Endodermal cell (in vitro differentiated cells): ENCODE data around the gene MCTP1. TPM values are rescaled to one million over a fixed set of nuclear protein-coding genes. Genes with fewer than 3 reads are reported as not detected.

Source experiments
- DNase-seq: peaks from one replicate; pipeline ENCODE4 v3.0.0-alpha.2; 2017
- H3K27ac ChIP-seq: 2 replicates; pipeline ENCODE4 v1.5.1; 2013; ENCODE audit warnings: mild to moderate bottlenecking, low read depth, low read length, moderate library complexity
- H3K27me3 ChIP-seq: 2 replicates; pipeline ENCODE4 v1.6.1; 2013; ENCODE audit warnings: mild to moderate bottlenecking, low read length, moderate library complexity; ENCODE audit not compliant: insufficient read depth, control insufficient read depth, poor library complexity, severe bottlenecking
- H3K36me3 ChIP-seq: 2 replicates; pipeline ENCODE4 v1.7.0; 2013; ENCODE audit warnings: mild to moderate bottlenecking, low read length, moderate library complexity; ENCODE audit not compliant: control insufficient read depth, insufficient read depth
- H3K4me1 ChIP-seq: one replicate; pipeline ENCODE4 v1.7.0; 2013; ENCODE audit warnings: low read length; ENCODE audit not compliant: control insufficient read depth, insufficient read depth
- H3K4me3 ChIP-seq: 2 replicates; pipeline ENCODE4 v1.5.1; 2013; ENCODE audit warnings: mild to moderate bottlenecking, low read length, moderate library complexity
- H3K9ac ChIP-seq: 2 replicates; pipeline ENCODE4 v1.6.1; 2013; ENCODE audit warnings: mild to moderate bottlenecking, low read length, moderate library complexity; ENCODE audit not compliant: poor library complexity, severe bottlenecking; ENCODE audit errors: extremely low read depth
- H3K9me3 ChIP-seq: 2 replicates; pipeline ENCODE4 v1.6.1; 2013; ENCODE audit warnings: mild to moderate bottlenecking, low read length, moderate library complexity; ENCODE audit not compliant: control insufficient read depth
- H3K27ac Mint-ChIP-seq: 2 replicates; pipeline ENCODE4 v1.8.0; 2020; ENCODE audit warnings: mixed read lengths
- H3K27me3 Mint-ChIP-seq: 2 replicates; pipeline ENCODE4 v1.8.0; 2021; ENCODE audit warnings: mild to moderate bottlenecking, mixed read lengths; ENCODE audit not compliant: insufficient read depth
- H3K36me3 Mint-ChIP-seq: 2 replicates; pipeline ENCODE4 v1.8.0; 2020; ENCODE audit warnings: low read depth, mixed read lengths
- H3K4me1 Mint-ChIP-seq: 2 replicates; pipeline ENCODE4 v1.8.0; 2020; ENCODE audit warnings: mixed read lengths
- H3K4me3 Mint-ChIP-seq: 2 replicates; pipeline ENCODE4 v1.8.0; 2020; ENCODE audit warnings: mild to moderate bottlenecking, moderate library complexity, mixed read lengths
- H3K9me3 Mint-ChIP-seq: 2 replicates; pipeline ENCODE4 v1.8.0; 2020; ENCODE audit warnings: mild to moderate bottlenecking, mixed read lengths
- CTCF ChIP-seq: fragments of 200-600 bp; sonication (generic); conservative IDR thresholded peaks from 2 replicates; pipeline ENCODE4 v1.5.0; 2021; ENCODE audit warnings: antibody characterized with exemption, mild to moderate bottlenecking
- WGBS, 2 experiments: methylation state at CpG; one replicate each; pipeline versions ENCODE4 v1.1.5 to v1.1.7; 2013; ENCODE audit warnings: missing lambda C conversion rate in 2 of 2, mixed read lengths in 1 of 2; ENCODE audit not compliant: insufficient coverage in 1 of 2, insufficient read length in 1 of 2; 5-methylcytosine and 5-hydroxymethylcytosine counted together
- total RNA-seq, 2 donors: library from RNA; stranded (reverse); fragmentation: NEBNext Ultra II Directional in 1 of 2; extraction: Animal tissue kit (Norgen Biotek cat#: 25700) in 1 of 2; gene quantifications; 2 replicates in 1 of 2; 3 replicates in 1 of 2; pipeline ENCODE4 v1.2.1, GENCODE V29; 2021

MCTP1 gene
- total RNA-seq, 2 donors from 2014 or later, result 0.71 to 3.7 TPM

- Mint-ChIP-seq H3K4me3 (no peak overlapping the region), H3K9me3 (no peaks in the 10 kb centered on the region), H3K4me1 (peaks cover 28% of the 10 kb centered on the region), H3K27me3 (no peaks in the 10 kb centered on the region), H3K36me3 (peaks cover 3% of the 10 kb centered on the region), H3K27ac (no peak overlapping the region)
- Histone ChIP-seq H3K27ac (no peak overlapping the region), H3K36me3 (peaks cover 55% of the 10 kb centered on the region), H3K4me1 (peaks cover 5% of the 10 kb centered on the region), H3K4me3 (no peak overlapping the region), H3K27me3 (no peaks in the 10 kb centered on the region), H3K9ac (no peak overlapping the region), H3K9me3 (no peaks in the 10 kb centered on the region)
- DNase-seq, result no peak
- WGBS, 2 experiments, result 100% methylated on average over 1 of the region's 1 CpG; no CpG with 5 or more reads in 1 of the 2 experiments
- TF ChIP-seq CTCF, result no peak
Observed at GRCh38 chr5:94693845-94694370, 591.0 kb downstream of the MCTP1 start.

- Mint-ChIP-seq H3K4me1 (peaks cover 26% of the 10 kb centered on the region), H3K27me3 (no peaks in the 10 kb centered on the region), H3K36me3 (peaks cover 9% of the 10 kb centered on the region), H3K4me3 (no peak overlapping the region), H3K9me3 (no peaks in the 10 kb centered on the region), H3K27ac (no peak overlapping the region)
- no peaks in the 10 kb centered on the region for H3K9me3 ChIP-seq
- TF ChIP-seq CTCF, result peak; percentile 81
- H3K4me1 ChIP-seq, result peaks cover 5% of the 10 kb centered on the region
- no peaks in the 10 kb centered on the region for H3K27me3 ChIP-seq
- no peak for DNase-seq
- H3K36me3 ChIP-seq, result peaks cover 55% of the 10 kb centered on the region
- H3K27ac ChIP-seq, result no peak overlapping the region
- H3K9ac ChIP-seq, result no peak overlapping the region
- 85 to 86% methylated on average over 2 to 5 of the region's 5 CpGs for WGBS, 2 experiments
- no peak overlapping the region for H3K4me3 ChIP-seq
Observed at GRCh38 chr5:94693043-94693822, 591.7 kb downstream of the MCTP1 start.

DNA sequence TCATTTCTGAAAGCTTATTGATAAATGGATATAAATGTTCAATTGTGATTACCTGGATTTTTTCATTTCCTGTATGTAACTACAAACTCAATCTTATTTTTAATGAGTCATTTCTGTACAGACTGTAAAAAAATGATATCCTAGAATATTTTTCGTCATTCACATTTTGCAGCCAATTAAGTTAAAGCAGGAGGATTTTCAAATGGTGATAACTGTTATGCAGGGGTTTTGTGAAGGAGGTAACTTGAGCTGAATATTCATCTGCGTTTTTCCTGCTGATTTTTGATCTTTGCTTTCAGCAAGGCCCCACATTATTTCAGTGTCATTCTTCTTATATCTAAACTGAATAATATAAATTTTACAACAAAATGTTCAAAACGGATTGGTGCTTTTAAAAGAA is 592.3 kb downstream of the MCTP1 start:
- no peak for DNase-seq
- Histone ChIP-seq H3K27ac (no peak overlapping the region), H3K4me1 (peaks cover 5% of the 10 kb centered on the region), H3K36me3 (peaks cover 56% of the 10 kb centered on the region), H3K9me3 (no peaks in the 10 kb centered on the region), H3K4me3 (no peak overlapping the region), H3K27me3 (no peaks in the 10 kb centered on the region), H3K9ac (no peak overlapping the region)
- Mint-ChIP-seq H3K27ac (no peak overlapping the region), H3K27me3 (no peaks in the 10 kb centered on the region), H3K36me3 (peaks cover 9% of the 10 kb centered on the region), H3K4me3 (no peak overlapping the region), H3K9me3 (no peaks in the 10 kb centered on the region), H3K4me1 (peaks cover 20% of the 10 kb centered on the region)
- 67% methylated on average over 3 of the region's 3 CpGs; no CpG with 5 or more reads in 1 of the 2 experiments for WGBS, 2 experiments
- no peak for TF ChIP-seq CTCF
